Central memory CD8-positive, alpha-beta T cell (primary cell): ENCODE results near the gene CEP89.
"Not testable (repeated sequence)": the region's sequence is repeated elsewhere in the genome, so short reads cannot be mapped to it uniquely, and the experiment has no call there.

Experiments used
- ATAC-seq: fragments of 150-1000 bp; cut with Tn5 transposase; replicated peaks from 2 replicates; pipeline ENCODE4 v1.10.0; 2022; ENCODE audit warnings: mild to moderate bottlenecking, moderate FRiP score, moderate number of reproducible peaks; ENCODE audit not compliant: poor library complexity, severe bottlenecking; ENCODE audit errors: extremely low read depth
- DNase-seq, 2 donors: peaks; one replicate each; pipeline ENCODE4 v3.0.0; 2021; ENCODE audit warnings: low spot score in 2 of 2
- H3K27ac Mint-ChIP-seq: one replicate; pipeline ENCODE4 v1.8.0; 2022; ENCODE audit warnings: low read depth, mild to moderate bottlenecking, moderate library complexity, mixed read lengths
- H3K27me3 Mint-ChIP-seq: one replicate; pipeline ENCODE4 v1.8.0; 2022; ENCODE audit warnings: mixed read lengths
- H3K36me3 Mint-ChIP-seq: one replicate; pipeline ENCODE4 v1.8.0; 2022; ENCODE audit warnings: mild to moderate bottlenecking, moderate library complexity, mixed read lengths; ENCODE audit not compliant: insufficient read depth
- H3K4me1 Mint-ChIP-seq: one replicate; pipeline ENCODE4 v1.8.0; 2022; ENCODE audit warnings: mixed read lengths
- H3K4me3 Mint-ChIP-seq: one replicate; pipeline ENCODE4 v1.8.0; 2022; ENCODE audit warnings: mild to moderate bottlenecking, moderate library complexity, mixed read lengths
- H3K9me3 Mint-ChIP-seq: one replicate; pipeline ENCODE4 v1.8.0; 2022; ENCODE audit warnings: mixed read lengths

Gene CEP89

DNA sequence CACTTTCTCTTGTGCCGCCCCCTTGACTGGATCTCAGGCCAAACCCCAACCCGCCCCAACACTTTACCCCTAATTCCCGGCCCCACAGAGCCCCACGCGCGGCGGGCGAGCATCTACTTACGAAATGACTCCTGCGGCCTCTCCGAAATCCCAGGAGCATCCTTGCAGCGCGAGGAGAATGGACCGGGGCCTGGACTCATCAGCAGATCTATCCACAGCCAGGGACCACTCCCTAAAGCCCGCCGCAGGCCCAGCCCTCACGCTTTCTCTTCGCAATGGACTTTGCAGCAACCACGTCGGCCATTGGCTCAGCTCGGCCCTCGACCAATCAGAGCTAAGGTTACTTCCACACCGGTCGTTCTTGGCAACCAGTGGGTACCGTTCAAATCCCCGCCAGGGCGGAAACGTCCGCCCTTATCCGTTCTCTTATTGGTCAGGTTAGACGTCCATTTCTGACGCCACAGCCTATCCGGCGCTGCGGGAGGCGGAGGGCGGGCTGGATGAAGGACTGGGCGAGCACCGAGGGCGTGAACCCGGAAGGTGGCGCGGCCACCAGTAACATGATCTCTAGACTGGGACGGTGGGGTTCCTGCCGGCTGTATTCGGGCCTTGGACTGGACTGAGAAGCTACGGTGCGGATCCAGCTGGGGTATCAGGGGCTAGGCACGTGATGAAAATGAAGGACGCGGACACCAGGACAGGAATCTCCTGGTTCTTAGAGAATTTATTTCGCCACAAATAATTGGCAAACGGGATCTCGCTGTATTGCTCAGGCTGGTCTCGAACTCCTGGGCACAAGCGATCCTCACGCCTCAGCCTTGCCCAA, at the start of gene CEP89, which contains the start of gene FAAP24:
Gene CEP89 (minus strand): TSS at position 244 of the 826 bp plus-strand sequence. CDS start 84 bp downstream, at position 160.
Gene FAAP24 (plus strand): TSS at position 528 of the 826 bp plus-strand sequence. CDS start 955 bp downstream, outside the sequence.
- DNase-seq (peak; percentile 98 to 99), ATAC-seq (peak; percentile 100)
- Mint-ChIP-seq H3K4me3 (peak within 1 kb of the TSS; percentile 99), H3K27ac (peak within 1 kb of the TSS; percentile 89), H3K9me3 (no peaks in the 10 kb centered on the region), H3K27me3 (no peaks in the 10 kb centered on the region), H3K4me1 (peaks cover 23% of the 10 kb centered on the region), H3K36me3 (peaks cover 14% of the 10 kb centered on the region)

- H3K36me3 Mint-ChIP-seq, H3K27ac Mint-ChIP-seq, H3K27me3 Mint-ChIP-seq, ATAC-seq, H3K4me1 Mint-ChIP-seq, DNase-seq, H3K4me3 Mint-ChIP-seq, H3K9me3 Mint-ChIP-seq: not testable (repeated sequence)
Observed at GRCh38 chr19:33010891-33011290, 39.1 kb upstream of the CEP89 start.

- no peak overlapping the region for H3K4me3 Mint-ChIP-seq
Observed at GRCh38 chr19:33008738-33009137, 37.0 kb upstream of the CEP89 start.

DNA sequence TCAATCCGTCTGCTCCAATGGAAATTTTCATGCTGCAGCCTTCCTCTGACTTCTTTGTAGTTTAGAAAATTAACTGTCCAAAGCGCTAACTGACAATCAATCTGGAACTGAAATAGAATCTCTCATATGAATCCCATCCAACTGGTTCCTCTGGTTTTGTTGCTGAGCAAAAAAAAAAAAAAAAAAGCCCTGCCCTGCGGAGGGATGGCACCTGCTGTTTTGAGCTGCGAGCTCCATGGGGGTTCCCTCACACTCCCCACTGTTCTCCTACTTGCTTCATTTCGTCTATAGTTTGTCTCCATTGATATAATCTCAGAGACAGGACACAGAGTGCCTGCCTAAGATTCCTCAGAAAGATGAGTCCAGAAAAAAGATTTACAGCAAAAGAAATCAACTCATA, 33.7 kb upstream of the CEP89 start:
- peaks cover 4% of the 10 kb centered on the region for H3K4me1 Mint-ChIP-seq
- H3K9me3 Mint-ChIP-seq = no peaks in the 10 kb centered on the region
- ATAC-seq (no peak), DNase-seq (no peak)
- H3K4me3 Mint-ChIP-seq = no peak overlapping the region
- no peak overlapping the region for H3K27ac Mint-ChIP-seq
- H3K36me3 Mint-ChIP-seq = no peaks in the 10 kb centered on the region
- peaks cover 10% of the 10 kb centered on the region for H3K27me3 Mint-ChIP-seq

More at GRCh38 chr19:33008738-33009137, 37.0 kb upstream of the CEP89 start:
- H3K36me3 Mint-ChIP-seq = peaks cover 2% of the 10 kb centered on the region
- ATAC-seq (no peak), DNase-seq (no peak)
- no peaks in the 10 kb centered on the region for H3K4me1 Mint-ChIP-seq
- H3K9me3 Mint-ChIP-seq = no peaks in the 10 kb centered on the region
- H3K27me3 Mint-ChIP-seq = peaks cover 19% of the 10 kb centered on the region
- H3K27ac Mint-ChIP-seq = no peak overlapping the region

- not testable (repeated sequence) for H3K27ac Mint-ChIP-seq, H3K9me3 Mint-ChIP-seq, ATAC-seq, H3K4me1 Mint-ChIP-seq, DNase-seq, H3K27me3 Mint-ChIP-seq, H3K36me3 Mint-ChIP-seq, H3K4me3 Mint-ChIP-seq
Observed at GRCh38 chr19:33003424-33004024, 31.8 kb upstream of the CEP89 start.

DNA sequence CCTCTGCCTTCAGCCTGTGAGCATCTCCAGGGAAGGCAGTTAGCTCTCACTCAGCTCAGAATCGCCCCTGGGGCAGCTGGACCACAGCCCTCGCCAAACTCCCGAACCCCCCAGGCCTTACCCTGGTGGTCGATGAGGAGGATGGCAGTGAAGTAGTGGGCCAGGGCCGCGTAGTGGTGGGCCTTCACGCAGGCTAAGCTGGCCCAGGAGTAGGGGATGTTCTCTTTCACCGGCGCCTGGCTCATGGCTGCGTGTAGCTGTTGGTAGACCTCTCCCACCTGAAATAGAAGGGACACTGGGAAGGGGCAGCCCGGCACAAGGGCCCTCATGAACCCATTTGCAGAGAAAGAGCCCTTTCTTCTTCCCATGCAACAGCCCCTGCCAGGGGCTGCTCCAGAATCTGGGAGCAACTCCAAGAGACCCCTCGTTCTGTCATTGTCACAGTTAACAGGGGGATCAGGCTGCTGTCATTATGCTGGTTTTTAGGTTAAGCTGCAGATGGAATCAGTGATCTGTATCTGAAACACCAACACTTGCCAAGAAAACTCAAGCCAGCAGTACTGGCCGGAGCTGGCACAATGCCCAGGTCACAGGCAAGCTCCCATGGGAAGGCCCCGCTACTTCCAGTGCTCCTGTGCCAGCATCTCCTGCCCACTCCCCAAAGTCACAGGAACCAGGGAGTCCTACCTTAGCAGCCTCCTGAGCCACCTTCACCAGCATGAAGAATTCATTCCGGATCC, 30.5 kb upstream of the CEP89 start:
- not testable (repeated sequence) for H3K4me3 Mint-ChIP-seq, H3K4me1 Mint-ChIP-seq, H3K36me3 Mint-ChIP-seq, ATAC-seq, DNase-seq, H3K27ac Mint-ChIP-seq, H3K9me3 Mint-ChIP-seq
- peaks cover 14% of the 10 kb centered on the region for H3K27me3 Mint-ChIP-seq

DNA sequence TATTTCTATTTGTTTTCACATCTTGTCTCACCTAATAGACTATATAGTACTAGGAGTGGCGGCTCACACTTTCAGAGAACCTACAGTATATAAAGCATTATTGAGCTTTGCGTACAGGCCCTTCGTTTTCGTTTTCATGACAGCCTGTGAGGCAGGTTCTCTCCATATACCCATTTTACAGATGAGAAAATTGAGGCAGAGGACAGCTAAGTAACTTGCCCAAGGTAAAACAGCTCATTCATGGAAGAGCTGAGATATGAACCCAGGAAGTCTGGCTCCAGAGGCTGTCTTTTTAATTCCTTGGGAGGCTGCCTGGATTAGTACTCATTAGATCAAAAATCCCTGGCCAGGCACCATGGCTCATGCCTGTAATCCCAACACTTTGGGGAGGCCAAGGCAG, 29.2 kb upstream of the CEP89 start:
- Mint-ChIP-seq H3K36me3 (no peaks in the 10 kb centered on the region), H3K27me3 (peaks cover 20% of the 10 kb centered on the region), H3K4me1 (peaks cover 7% of the 10 kb centered on the region), H3K4me3 (no peak overlapping the region), H3K9me3 (no peaks in the 10 kb centered on the region), H3K27ac (peak overlapping the region; percentile 9)
- DNase-seq = no peak
- ATAC-seq = no peak

GRCh38 chr19:33000510-33000909, 28.8 kb upstream of the CEP89 start:
- H3K36me3 Mint-ChIP-seq = no peaks in the 10 kb centered on the region
- DNase-seq (no peak), ATAC-seq (no peak)
- no peak overlapping the region for H3K4me3 Mint-ChIP-seq
- H3K27ac Mint-ChIP-seq = peak overlapping the region; percentile 9
- peaks cover 7% of the 10 kb centered on the region for H3K4me1 Mint-ChIP-seq
- peaks cover 18% of the 10 kb centered on the region for H3K27me3 Mint-ChIP-seq
- no peaks in the 10 kb centered on the region for H3K9me3 Mint-ChIP-seq

DNA sequence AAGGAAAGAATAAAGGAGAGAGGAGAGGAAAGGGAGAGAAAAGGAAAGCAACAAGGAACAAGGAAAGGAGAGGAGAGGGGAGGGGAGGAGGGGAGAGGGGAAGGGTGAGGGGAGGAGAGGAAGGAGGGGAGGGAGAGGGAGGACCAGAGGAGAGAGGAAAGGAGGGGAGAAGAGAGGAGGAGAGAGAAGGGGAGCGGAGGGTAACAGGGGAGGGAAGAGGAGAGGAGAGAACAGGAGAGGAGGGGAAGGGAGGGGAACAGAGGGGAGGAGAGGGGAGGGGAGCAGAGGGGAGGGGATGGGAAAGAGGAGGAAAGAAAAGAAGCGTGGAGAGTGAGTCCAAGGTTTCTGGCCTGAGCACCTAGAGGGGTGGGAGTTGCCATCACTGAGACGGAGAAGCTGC, 27.0 kb upstream of the CEP89 start:
- Mint-ChIP-seq H3K27me3 (peaks cover 11% of the 10 kb centered on the region), H3K36me3 (no peaks in the 10 kb centered on the region), H3K9me3 (no peaks in the 10 kb centered on the region), H3K4me1 (peaks cover 7% of the 10 kb centered on the region), H3K4me3 (no peak overlapping the region), H3K27ac (no peak overlapping the region)
- no peak for ATAC-seq
- DNase-seq = no peak

DNA sequence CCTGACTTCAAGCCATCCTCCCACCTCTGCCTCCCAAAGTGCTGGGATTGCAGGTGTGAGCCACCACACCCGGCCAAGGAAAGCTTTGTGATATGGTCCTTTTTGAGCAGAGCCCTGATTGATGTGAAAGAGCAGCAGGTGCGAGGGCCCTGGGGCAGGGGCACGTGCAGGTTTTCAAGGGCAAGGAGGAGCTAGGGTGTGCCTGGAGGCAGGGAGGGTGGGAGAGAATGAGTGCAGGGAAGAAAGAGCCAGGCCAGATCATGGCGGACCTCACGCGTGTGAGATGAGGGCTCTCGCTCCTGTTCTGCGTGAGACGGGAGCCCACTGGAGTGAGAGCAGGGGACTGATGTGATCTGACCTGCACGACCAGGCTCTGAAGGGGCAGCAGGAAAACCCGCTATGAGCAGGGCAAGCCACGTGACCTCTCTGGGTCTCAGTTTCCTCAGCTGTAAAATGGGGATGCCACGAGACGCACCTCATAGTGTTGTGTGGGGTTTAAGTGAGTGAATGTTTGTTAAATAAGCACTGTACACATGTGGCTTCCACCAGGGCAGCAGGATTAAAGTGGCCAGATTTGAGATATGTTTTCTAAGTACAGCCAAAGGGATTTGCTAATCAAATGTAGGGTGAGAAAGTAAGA, 26.1 kb upstream of the CEP89 start:
- peaks cover 7% of the 10 kb centered on the region for H3K4me1 Mint-ChIP-seq
- no peak for DNase-seq
- H3K9me3 Mint-ChIP-seq = no peaks in the 10 kb centered on the region
- H3K4me3 Mint-ChIP-seq = no peak overlapping the region
- no peaks in the 10 kb centered on the region for H3K36me3 Mint-ChIP-seq
- peaks cover 11% of the 10 kb centered on the region for H3K27me3 Mint-ChIP-seq
- no peak overlapping the region for H3K27ac Mint-ChIP-seq
- ATAC-seq = no peak

DNA sequence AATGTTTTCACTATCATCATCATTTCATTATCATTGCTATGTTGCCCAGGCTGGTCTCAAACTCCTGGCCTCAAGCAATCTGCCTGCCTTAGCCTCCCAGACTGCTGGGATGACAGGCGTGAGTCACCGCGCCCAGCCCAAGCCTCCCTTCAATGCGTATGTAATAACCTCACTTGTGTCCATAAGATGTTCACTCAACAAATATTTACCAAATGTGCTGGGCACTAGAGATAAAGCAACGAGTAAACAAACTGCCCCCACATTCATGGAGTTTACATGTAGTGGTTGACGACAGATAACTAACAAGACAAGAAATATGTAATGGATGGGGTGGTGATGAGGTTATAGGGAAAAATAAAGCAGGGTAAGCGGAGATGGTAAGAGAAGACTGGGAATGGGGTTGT, 25.3 kb upstream of the CEP89 start:
- H3K9me3 Mint-ChIP-seq, H3K36me3 Mint-ChIP-seq, ATAC-seq, DNase-seq, H3K27ac Mint-ChIP-seq, H3K4me3 Mint-ChIP-seq, H3K4me1 Mint-ChIP-seq: not testable (repeated sequence)
- H3K27me3 Mint-ChIP-seq = peaks cover 11% of the 10 kb centered on the region

DNA sequence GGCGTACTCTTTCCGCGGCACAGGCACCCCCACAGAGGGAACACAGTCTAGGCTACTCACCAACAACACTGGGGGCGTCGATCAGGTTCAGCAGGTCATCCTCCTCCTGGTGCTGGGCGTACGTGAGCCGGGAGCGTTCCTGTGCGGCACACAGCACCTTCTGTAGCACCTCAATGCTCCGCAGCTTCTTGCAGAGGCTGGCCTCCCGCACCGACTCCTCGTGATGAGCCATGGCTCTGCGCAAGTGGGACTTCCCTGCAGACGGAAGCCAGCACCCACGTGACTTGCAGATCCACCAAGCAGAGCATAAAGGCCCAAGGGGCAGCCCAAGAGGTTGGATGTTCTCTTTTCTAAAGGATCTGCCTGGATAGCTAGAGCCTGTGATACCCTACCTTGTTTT, 24.2 kb upstream of the CEP89 start:
- not testable (repeated sequence) for H3K4me1 Mint-ChIP-seq, H3K27ac Mint-ChIP-seq, DNase-seq, H3K9me3 Mint-ChIP-seq, H3K4me3 Mint-ChIP-seq, H3K36me3 Mint-ChIP-seq, ATAC-seq
- H3K27me3 Mint-ChIP-seq = peaks cover 11% of the 10 kb centered on the region
